ENCODE data around the gene STAT1. TPM values are rescaled to one million over a fixed set of nuclear protein-coding genes. Genes with fewer than 3 reads are reported as not detected.
A peak's percentile ranks its signal among the peaks of the same experiment; 100 is the strongest.

STAT1 gene
- total and polyA plus RNA-seq, 2 experiments from 2014 or later, result 32.0 to 35.4 TPM

GRCh38 chr2:190980630-190981209, 33.3 kb downstream of the STAT1 start:
- peaks cover 8% of the 10 kb centered on the region for H3K4me1 ChIP-seq (ENCODE audit: low read depth)
- DNase-seq (ENCODE audit: low read depth in 1 of 2, low spot score in 1 of 2), result no peak
- H3K4me3 ChIP-seq, result no peak overlapping the region
- H3K27me3 ChIP-seq, result no peaks in the 10 kb centered on the region
- H3K27ac ChIP-seq, result peak overlapping the region; percentile 87
- no peaks in the 10 kb centered on the region for H3K9me3 ChIP-seq (ENCODE audit: low read depth)
- TF ChIP-seq CTCF (IDR thresholded peaks at IDR 0.05; ENCODE audit: low read depth, low read length), result no peak
- H3K36me3 ChIP-seq, result peaks cover 27% of the 10 kb centered on the region

GRCh38 chr2:190979906-190980629, 33.9 kb downstream of the STAT1 start:
- DNase-seq (ENCODE audit: low read depth in 1 of 2, low spot score in 1 of 2), result peak; percentile 79 to 93
- Histone ChIP-seq H3K4me1 (ENCODE audit: low read depth) (peaks cover 12% of the 10 kb centered on the region), H3K36me3 (peaks cover 27% of the 10 kb centered on the region), H3K27me3 (no peaks in the 10 kb centered on the region), H3K9me3 (ENCODE audit: low read depth) (no peaks in the 10 kb centered on the region), H3K4me3 (no peak overlapping the region), H3K27ac (peak overlapping the region; percentile 87)
- no peak for TF ChIP-seq CTCF (IDR thresholded peaks at IDR 0.05; ENCODE audit: low read depth, low read length)

- DNase-seq (ENCODE audit: low read depth in 1 of 2, low spot score in 1 of 2), result peak in 1 of 2 donors; percentile 54
- no peak for TF ChIP-seq CTCF (IDR thresholded peaks at IDR 0.05; ENCODE audit: low read depth, low read length)
- H3K36me3 ChIP-seq, result peaks cover 24% of the 10 kb centered on the region
These were observed 35.5 kb downstream of the STAT1 start for GRCh38 chr2:190978389-190979053.

GRCh38 chr2:190977505-190977904, 36.5 kb downstream of the STAT1 start:
- DNase-seq (ENCODE audit: low read depth in 1 of 2, low spot score in 1 of 2), result no peak
- Histone ChIP-seq H3K4me1 (ENCODE audit: low read depth) (peaks cover 22% of the 10 kb centered on the region), H3K4me3 (no peak overlapping the region), H3K9me3 (ENCODE audit: low read depth) (no peaks in the 10 kb centered on the region), H3K36me3 (peaks cover 16% of the 10 kb centered on the region), H3K27ac (no peak overlapping the region), H3K27me3 (no peaks in the 10 kb centered on the region)
- no peak for TF ChIP-seq CTCF (IDR thresholded peaks at IDR 0.05; ENCODE audit: low read depth, low read length)

More at GRCh38 chr2:190978389-190979053, 35.5 kb downstream of the STAT1 start:
- H3K27me3 ChIP-seq, result no peaks in the 10 kb centered on the region
- H3K9me3 ChIP-seq (ENCODE audit: low read depth), result no peaks in the 10 kb centered on the region
- peaks cover 22% of the 10 kb centered on the region for H3K4me1 ChIP-seq (ENCODE audit: low read depth)
- H3K27ac ChIP-seq, result no peak overlapping the region
- no peak overlapping the region for H3K4me3 ChIP-seq

- H3K36me3 ChIP-seq, result peaks cover 16% of the 10 kb centered on the region
- DNase-seq (ENCODE audit: low read depth in 1 of 2, low spot score in 1 of 2), result no peak
- no peak for TF ChIP-seq CTCF (IDR thresholded peaks at IDR 0.05; ENCODE audit: low read depth, low read length)
These were observed 37.5 kb downstream of the STAT1 start for GRCh38 chr2:190976521-190976920.

More at GRCh38 chr2:190976521-190976920, 37.5 kb downstream of the STAT1 start:
- Histone ChIP-seq H3K27me3 (no peaks in the 10 kb centered on the region), H3K9me3 (ENCODE audit: low read depth) (no peaks in the 10 kb centered on the region), H3K27ac (no peak overlapping the region), H3K4me3 (no peak overlapping the region), H3K4me1 (ENCODE audit: low read depth) (peaks cover 22% of the 10 kb centered on the region)

Data from cardiac muscle cell (in vitro differentiated cells and primary cell).